Effector memory CD8-positive, alpha-beta T cell (primary cell): ENCODE data around the gene SLC3A2.

Source experiments
- ATAC-seq: fragments of 150-1000 bp; cut with Tn5 transposase; replicated peaks from 2 replicates; pipeline ENCODE4 v1.10.0; 2021; ENCODE audit warnings: mild to moderate bottlenecking, moderate library complexity
- DNase-seq, 3 experiments: peaks; one replicate each; pipeline ENCODE4 v3.0.0; 2021
- H3K27ac Mint-ChIP-seq, 2 donors: one replicate each; pipeline ENCODE4 v1.8.0; 2022; ENCODE audit warnings: mild to moderate bottlenecking in 2 of 2, mixed read lengths in 2 of 2, moderate library complexity in 2 of 2
- H3K27me3 Mint-ChIP-seq, 2 donors: one replicate each; pipeline ENCODE4 v1.8.0; 2022; ENCODE audit warnings: mixed read lengths in 2 of 2
- H3K36me3 Mint-ChIP-seq: one replicate; pipeline ENCODE4 v1.8.0; 2022; ENCODE audit warnings: mild to moderate bottlenecking, moderate library complexity, mixed read lengths; ENCODE audit not compliant: insufficient read depth
- H3K4me1 Mint-ChIP-seq, 2 donors: one replicate each; pipeline ENCODE4 v1.8.0; 2022; ENCODE audit warnings: low read depth in 2 of 2, mixed read lengths in 2 of 2
- H3K4me3 Mint-ChIP-seq, 2 donors: one replicate each; pipeline ENCODE4 v1.8.0; 2022; ENCODE audit warnings: mild to moderate bottlenecking in 2 of 2, mixed read lengths in 2 of 2, moderate library complexity in 2 of 2
- H3K9me3 Mint-ChIP-seq, 2 donors: one replicate each; pipeline ENCODE4 v1.8.0; 2022; ENCODE audit warnings: mixed read lengths in 2 of 2

SLC3A2 gene

GRCh38 chr11:62918531-62918930 lies 37.8 kb downstream of the SLC3A2 start:
- Mint-ChIP-seq H3K9me3 (no peaks in the 10 kb centered on the region), H3K27me3 (peaks cover 32 to 65% of the 10 kb centered on the region in 2 donors), H3K36me3 (peaks cover 3% of the 10 kb centered on the region), H3K4me3 (no peak overlapping the region), H3K4me1 (peaks cover 2 to 7% of the 10 kb centered on the region in 2 donors), H3K27ac (no peak overlapping the region)
- no peak for ATAC-seq
- DNase-seq: no peak

GRCh38 chr11:62919476-62919875 lies 38.8 kb downstream of the SLC3A2 start:
- DNase-seq: no peak
- peaks cover 37 to 72% of the 10 kb centered on the region in 2 donors for H3K27me3 Mint-ChIP-seq

GRCh38 chr11:62919898-62920640 lies 39.4 kb downstream of the SLC3A2 start:
- no peak for DNase-seq
- peaks cover 10% of the 10 kb centered on the region for H3K36me3 Mint-ChIP-seq
- no peak overlapping the region for H3K4me3 Mint-ChIP-seq
- H3K9me3 Mint-ChIP-seq: no peaks in the 10 kb centered on the region
- ATAC-seq: no peak
- H3K27ac Mint-ChIP-seq: no peak overlapping the region
- peaks cover 39 to 76% of the 10 kb centered on the region in 2 donors for H3K27me3 Mint-ChIP-seq
- H3K4me1 Mint-ChIP-seq: peaks cover 7 to 10% of the 10 kb centered on the region in 2 donors

More at GRCh38 chr11:62919476-62919875, 38.8 kb downstream of the SLC3A2 start:
- Mint-ChIP-seq H3K4me1 (peaks cover 7 to 10% of the 10 kb centered on the region in 2 donors), H3K36me3 (peaks cover 8% of the 10 kb centered on the region), H3K4me3 (no peak overlapping the region), H3K9me3 (no peaks in the 10 kb centered on the region), H3K27ac (no peak overlapping the region)
- no peak for ATAC-seq

GRCh38 chr11:62921201-62921572 lies 40.5 kb downstream of the SLC3A2 start, which contains the start of gene CHRM1:
Gene CHRM1 (minus strand): TSS chr11:62921363. CDS start chr11:62911100, 10,263 bp downstream.
- H3K36me3 Mint-ChIP-seq: peaks cover 11% of the 10 kb centered on the region
- peaks cover 50 to 81% of the 10 kb centered on the region in 2 donors for H3K27me3 Mint-ChIP-seq
- H3K4me3 Mint-ChIP-seq: peak within 1 kb of the TSS in 1 of 2 donors; percentile 75
- ATAC-seq (no peak), DNase-seq (no peak)
- no peak within 1 kb of the TSS for H3K27ac Mint-ChIP-seq
- H3K9me3 Mint-ChIP-seq: no peaks in the 10 kb centered on the region
- peaks cover 13 to 17% of the 10 kb centered on the region in 2 donors for H3K4me1 Mint-ChIP-seq

GRCh38 chr11:62921573-62922188 lies 41.0 kb downstream of the SLC3A2 start:
- H3K36me3 Mint-ChIP-seq: peaks cover 11% of the 10 kb centered on the region
- peaks cover 54 to 83% of the 10 kb centered on the region in 2 donors for H3K27me3 Mint-ChIP-seq
- no peak overlapping the region for H3K4me3 Mint-ChIP-seq
- ATAC-seq (no peak), DNase-seq (no peak)
- H3K27ac Mint-ChIP-seq: no peak overlapping the region
- H3K9me3 Mint-ChIP-seq: no peaks in the 10 kb centered on the region
- H3K4me1 Mint-ChIP-seq: peaks cover 13 to 17% of the 10 kb centered on the region in 2 donors

- no peak for DNase-seq
- Mint-ChIP-seq H3K4me1 (peaks cover 13 to 17% of the 10 kb centered on the region in 2 donors), H3K9me3 (no peaks in the 10 kb centered on the region), H3K27ac (no peak overlapping the region), H3K4me3 (peak overlapping the region; percentile 34 to 75), H3K27me3 (peaks cover 55 to 88% of the 10 kb centered on the region in 2 donors), H3K36me3 (peaks cover 12% of the 10 kb centered on the region)
- ATAC-seq: no peak
These were observed 41.5 kb downstream of the SLC3A2 start for GRCh38 chr11:62922189-62922589.

- no peaks in the 10 kb centered on the region for H3K9me3 Mint-ChIP-seq
- H3K27me3 Mint-ChIP-seq: peaks cover 62 to 95% of the 10 kb centered on the region in 2 donors
- DNase-seq (no peak), ATAC-seq (peak; percentile 39)
- peaks cover 16% of the 10 kb centered on the region for H3K36me3 Mint-ChIP-seq
- no peak overlapping the region for H3K27ac Mint-ChIP-seq
- peaks cover 13 to 17% of the 10 kb centered on the region in 2 donors for H3K4me1 Mint-ChIP-seq
- peak overlapping the region; percentile 64 to 75 for H3K4me3 Mint-ChIP-seq
These were observed 42.1 kb downstream of the SLC3A2 start for GRCh38 chr11:62922653-62923431.

GRCh38 chr11:62923601-62924411 lies 43.1 kb downstream of the SLC3A2 start:
- no peak overlapping the region for H3K27ac Mint-ChIP-seq
- peaks cover 65 to 96% of the 10 kb centered on the region in 2 donors for H3K27me3 Mint-ChIP-seq
- peak; percentile 63 for ATAC-seq
- H3K4me1 Mint-ChIP-seq: peaks cover 13 to 17% of the 10 kb centered on the region in 2 donors
- peaks cover 16% of the 10 kb centered on the region for H3K36me3 Mint-ChIP-seq
- peak in 1 of 3 experiments; percentile 22 for DNase-seq
- H3K9me3 Mint-ChIP-seq: no peaks in the 10 kb centered on the region
- H3K4me3 Mint-ChIP-seq: peak overlapping the region; percentile 64 to 75

GRCh38 chr11:62925308-62925707 lies 44.6 kb downstream of the SLC3A2 start:
- ATAC-seq (no peak), DNase-seq (no peak)
- no peak overlapping the region for H3K27ac Mint-ChIP-seq
- H3K4me1 Mint-ChIP-seq: peaks cover 13 to 17% of the 10 kb centered on the region in 2 donors
- peaks cover 67 to 96% of the 10 kb centered on the region in 2 donors for H3K27me3 Mint-ChIP-seq
- no peaks in the 10 kb centered on the region for H3K9me3 Mint-ChIP-seq
- H3K4me3 Mint-ChIP-seq: peak overlapping the region; percentile 59 to 75
- peaks cover 16% of the 10 kb centered on the region for H3K36me3 Mint-ChIP-seq

GRCh38 chr11:62925745-62926679 lies 45.3 kb downstream of the SLC3A2 start:
- DNase-seq: no peak
- Mint-ChIP-seq H3K4me1 (peaks cover 13 to 17% of the 10 kb centered on the region in 2 donors), H3K27me3 (peaks cover 73 to 96% of the 10 kb centered on the region in 2 donors), H3K36me3 (peaks cover 12% of the 10 kb centered on the region), H3K9me3 (no peaks in the 10 kb centered on the region), H3K4me3 (peak overlapping the region; percentile 59 to 75), H3K27ac (no peak overlapping the region)
- no peak for ATAC-seq

GRCh38 chr11:62926680-62927455 lies 46.2 kb downstream of the SLC3A2 start:
- DNase-seq (no peak), ATAC-seq (no peak)
- Mint-ChIP-seq H3K4me1 (peaks cover 13 to 17% of the 10 kb centered on the region in 2 donors), H3K4me3 (peak overlapping the region; percentile 59 to 75), H3K36me3 (peaks cover 12% of the 10 kb centered on the region), H3K27me3 (peaks cover 70 to 96% of the 10 kb centered on the region in 2 donors), H3K9me3 (no peaks in the 10 kb centered on the region), H3K27ac (no peak overlapping the region)
